Lower leg skin (tissue), 3 donors: ENCODE results near the gene ENTPD6.

Experiments used
- POLR2A ChIP-seq, 2 donors: fragments of 450-650 bp; IDR thresholded peaks; one replicate each; pipeline ENCODE4 v1.6.1; 2016 to 2017; ENCODE audit warnings: antibody characterized with exemption in 2 of 2, mild to moderate bottlenecking in 1 of 2, moderate library complexity in 1 of 2
- TF ChIP-seq, protein P1 (sequence below), 3 donors: fragments of 450-650 bp; IDR thresholded peaks; one replicate each; pipeline ENCODE4 v1.5.1; 2016; ENCODE audit warnings: antibody characterized with exemption in 3 of 3, mild to moderate bottlenecking in 3 of 3, moderate library complexity in 2 of 3

DNA sequence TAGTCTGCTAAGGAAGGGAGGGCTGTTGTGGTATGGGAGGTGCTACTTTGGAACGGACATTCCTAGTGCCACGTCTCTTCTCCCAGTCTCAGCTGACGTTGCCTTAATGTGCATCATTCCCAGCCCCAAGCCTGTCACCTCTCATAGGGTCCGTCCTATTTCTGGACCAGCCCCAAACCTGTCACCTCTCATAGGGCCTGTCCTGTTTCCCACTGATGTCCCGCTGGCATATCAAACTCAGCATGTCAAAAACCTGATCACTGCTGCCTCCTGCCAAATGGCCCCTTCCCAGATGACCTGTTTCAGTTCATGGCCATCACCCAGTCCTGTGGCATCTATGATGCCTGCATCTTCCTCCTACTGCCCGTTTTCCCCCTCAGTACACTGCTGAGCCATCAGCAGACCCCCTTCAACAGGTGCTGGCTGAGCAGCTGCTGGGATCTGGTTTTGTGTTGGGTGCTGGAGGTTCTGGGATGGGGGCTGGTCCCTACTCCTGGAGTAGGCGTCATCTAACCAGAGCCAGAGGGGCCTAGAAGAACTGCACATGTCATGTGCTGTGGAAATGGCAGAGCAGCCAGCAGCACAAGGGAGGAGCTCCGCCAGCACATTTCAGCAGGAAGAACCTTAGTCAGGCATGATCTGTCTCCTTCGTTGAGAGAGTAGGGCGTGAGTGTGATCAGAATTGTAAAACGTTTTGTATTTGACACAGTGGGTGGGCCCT lies 3.3 kb downstream of the ENTPD6 start:
- TF ChIP-seq, protein P1, sequence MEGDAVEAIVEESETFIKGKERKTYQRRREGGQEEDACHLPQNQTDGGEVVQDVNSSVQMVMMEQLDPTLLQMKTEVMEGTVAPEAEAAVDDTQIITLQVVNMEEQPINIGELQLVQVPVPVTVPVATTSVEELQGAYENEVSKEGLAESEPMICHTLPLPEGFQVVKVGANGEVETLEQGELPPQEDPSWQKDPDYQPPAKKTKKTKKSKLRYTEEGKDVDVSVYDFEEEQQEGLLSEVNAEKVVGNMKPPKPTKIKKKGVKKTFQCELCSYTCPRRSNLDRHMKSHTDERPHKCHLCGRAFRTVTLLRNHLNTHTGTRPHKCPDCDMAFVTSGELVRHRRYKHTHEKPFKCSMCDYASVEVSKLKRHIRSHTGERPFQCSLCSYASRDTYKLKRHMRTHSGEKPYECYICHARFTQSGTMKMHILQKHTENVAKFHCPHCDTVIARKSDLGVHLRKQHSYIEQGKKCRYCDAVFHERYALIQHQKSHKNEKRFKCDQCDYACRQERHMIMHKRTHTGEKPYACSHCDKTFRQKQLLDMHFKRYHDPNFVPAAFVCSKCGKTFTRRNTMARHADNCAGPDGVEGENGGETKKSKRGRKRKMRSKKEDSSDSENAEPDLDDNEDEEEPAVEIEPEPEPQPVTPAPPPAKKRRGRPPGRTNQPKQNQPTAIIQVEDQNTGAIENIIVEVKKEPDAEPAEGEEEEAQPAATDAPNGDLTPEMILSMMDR (IDR thresholded peaks at IDR 0.05) = no peak
- TF ChIP-seq POLR2A (IDR thresholded peaks at IDR 0.05) = no peak
